Measurements from ENCODE around the gene MYO10. TPM values are rescaled to one million over a fixed set of nuclear protein-coding genes. Genes with fewer than 3 reads are reported as not detected.

MYO10 gene
- total RNA-seq, 1 donor = 37.1 TPM

DNA sequence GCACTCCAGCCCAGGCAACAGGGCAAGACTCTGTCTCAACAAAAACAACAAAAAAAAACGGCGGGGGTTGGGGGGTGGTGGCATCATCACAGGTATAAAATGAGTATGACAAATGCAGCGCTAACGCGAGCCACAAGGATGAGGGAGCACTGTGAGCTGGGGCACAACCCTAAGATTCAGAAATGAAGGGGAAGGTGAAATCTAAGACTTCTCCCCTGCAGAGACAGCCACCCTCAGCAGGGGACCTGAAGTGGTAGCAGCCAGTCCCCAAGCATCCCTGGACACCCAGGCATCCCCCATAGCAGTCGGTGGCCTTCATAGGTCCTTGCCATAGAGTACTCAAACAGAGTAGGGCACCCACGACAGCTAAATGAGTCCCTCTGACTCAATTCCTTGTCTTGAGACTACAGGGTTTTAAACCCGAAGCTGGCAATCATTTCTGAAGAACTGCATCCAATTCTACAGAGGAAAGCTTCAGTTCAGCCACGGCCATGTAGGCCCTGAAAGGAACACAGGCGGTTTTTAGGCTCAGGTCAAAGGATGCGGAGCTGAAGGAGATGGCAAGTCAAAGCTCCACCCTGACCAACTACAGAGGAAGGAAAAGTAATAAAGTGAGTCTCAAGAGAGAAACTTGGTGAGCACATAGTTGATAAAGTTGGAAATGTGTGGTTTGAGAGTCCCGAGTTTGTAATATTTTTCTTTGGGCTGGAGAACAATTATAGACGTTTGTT is 50.3 kb downstream of the MYO10 start:
- no peak for DNase-seq (ENCODE audit: low read depth)
- TF ChIP-seq, protein P1, sequence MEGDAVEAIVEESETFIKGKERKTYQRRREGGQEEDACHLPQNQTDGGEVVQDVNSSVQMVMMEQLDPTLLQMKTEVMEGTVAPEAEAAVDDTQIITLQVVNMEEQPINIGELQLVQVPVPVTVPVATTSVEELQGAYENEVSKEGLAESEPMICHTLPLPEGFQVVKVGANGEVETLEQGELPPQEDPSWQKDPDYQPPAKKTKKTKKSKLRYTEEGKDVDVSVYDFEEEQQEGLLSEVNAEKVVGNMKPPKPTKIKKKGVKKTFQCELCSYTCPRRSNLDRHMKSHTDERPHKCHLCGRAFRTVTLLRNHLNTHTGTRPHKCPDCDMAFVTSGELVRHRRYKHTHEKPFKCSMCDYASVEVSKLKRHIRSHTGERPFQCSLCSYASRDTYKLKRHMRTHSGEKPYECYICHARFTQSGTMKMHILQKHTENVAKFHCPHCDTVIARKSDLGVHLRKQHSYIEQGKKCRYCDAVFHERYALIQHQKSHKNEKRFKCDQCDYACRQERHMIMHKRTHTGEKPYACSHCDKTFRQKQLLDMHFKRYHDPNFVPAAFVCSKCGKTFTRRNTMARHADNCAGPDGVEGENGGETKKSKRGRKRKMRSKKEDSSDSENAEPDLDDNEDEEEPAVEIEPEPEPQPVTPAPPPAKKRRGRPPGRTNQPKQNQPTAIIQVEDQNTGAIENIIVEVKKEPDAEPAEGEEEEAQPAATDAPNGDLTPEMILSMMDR (IDR thresholded peaks at IDR 0.05; ENCODE audit: insufficient read depth, low read length) = no peak
- H3K4me3 ChIP-seq (ENCODE audit: low read depth, low read length) = no peak overlapping the region

GRCh38 chr5:16884595-16884994 is 51.5 kb downstream of the MYO10 start:
- DNase-seq (ENCODE audit: low read depth) = no peak
- TF ChIP-seq, protein P1 (IDR thresholded peaks at IDR 0.05; ENCODE audit: insufficient read depth, low read length) = no peak
- H3K4me3 ChIP-seq (ENCODE audit: low read depth, low read length) = no peak overlapping the region

GRCh38 chr5:16883806-16884205 is 52.3 kb downstream of the MYO10 start:
- no peak overlapping the region for H3K4me3 ChIP-seq (ENCODE audit: low read depth, low read length)
- TF ChIP-seq, protein P1 (IDR thresholded peaks at IDR 0.05; ENCODE audit: insufficient read depth, low read length) = no peak
- no peak for DNase-seq (ENCODE audit: low read depth)

DNA sequence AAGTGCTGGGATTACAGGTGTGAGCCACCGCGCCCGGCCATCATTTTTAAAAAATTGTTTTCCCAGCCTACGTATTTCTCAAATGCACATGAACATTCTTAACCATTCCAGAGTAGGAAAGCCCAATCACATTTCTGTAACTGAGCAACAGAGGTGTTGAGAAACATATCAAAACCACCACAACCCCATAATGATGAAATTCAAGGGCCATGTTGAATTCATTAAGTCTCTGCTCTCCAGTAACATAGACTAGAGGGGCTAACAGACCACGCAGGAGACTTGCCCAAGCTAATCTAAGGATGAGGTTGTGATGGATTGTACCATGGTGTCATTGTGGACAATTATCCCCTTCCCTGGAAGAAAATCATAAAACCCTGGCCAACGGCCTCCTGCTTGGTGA is 52.9 kb downstream of the MYO10 start:
- no peak overlapping the region for H3K4me3 ChIP-seq (ENCODE audit: low read depth, low read length)
- DNase-seq (ENCODE audit: low read depth) = peak; percentile 51
- TF ChIP-seq, protein P1 (IDR thresholded peaks at IDR 0.05; ENCODE audit: insufficient read depth, low read length) = no peak

- DNase-seq (ENCODE audit: low read depth) = no peak
- TF ChIP-seq, protein P1 (IDR thresholded peaks at IDR 0.05; ENCODE audit: insufficient read depth, low read length) = no peak
Measured at GRCh38 chr5:16881251-16881650, 54.8 kb downstream of the MYO10 start.

GRCh38 chr5:16880547-16880946 is 55.5 kb downstream of the MYO10 start:
- DNase-seq (ENCODE audit: low read depth) = no peak
- H3K4me3 ChIP-seq (ENCODE audit: low read depth, low read length) = no peak overlapping the region
- TF ChIP-seq, protein P1 (IDR thresholded peaks at IDR 0.05; ENCODE audit: insufficient read depth, low read length) = no peak

More at GRCh38 chr5:16881251-16881650, 54.8 kb downstream of the MYO10 start:
- no peak overlapping the region for H3K4me3 ChIP-seq (ENCODE audit: low read depth, low read length)

DNA sequence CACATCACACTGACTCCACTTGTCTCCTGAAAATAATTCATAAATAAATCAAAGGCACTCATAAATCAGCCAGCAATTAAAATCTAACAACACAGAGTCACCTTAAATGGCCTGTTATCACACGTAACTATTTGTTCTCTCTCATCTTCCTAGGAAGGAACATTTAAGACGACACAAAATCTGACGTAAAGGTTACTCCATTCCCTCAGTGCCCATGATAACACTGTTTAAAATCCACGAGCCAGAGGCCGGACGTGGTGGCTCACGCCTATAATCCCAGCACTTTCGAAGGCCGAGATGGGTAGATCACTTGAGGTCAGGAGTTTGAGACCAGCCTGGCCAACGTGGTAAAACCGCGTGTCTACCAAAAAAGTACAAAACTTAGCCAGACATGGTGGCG is 56.4 kb downstream of the MYO10 start:
- no peak for DNase-seq (ENCODE audit: low read depth)
- TF ChIP-seq, protein P1 (IDR thresholded peaks at IDR 0.05; ENCODE audit: insufficient read depth, low read length) = no peak
- H3K4me3 ChIP-seq (ENCODE audit: low read depth, low read length) = no peak overlapping the region
